Ovary (tissue), 9 donors: ENCODE results near the gene IL4I1. TPM values are rescaled to one million over a fixed set of nuclear protein-coding genes. Genes with fewer than 3 reads are reported as not detected.
"Not testable (repeated sequence)": the region's sequence is repeated elsewhere in the genome, so short reads cannot be mapped to it uniquely, and the experiment has no call there.

ENCODE experiments used
- DNase-seq, 5 donors: peaks; one replicate each; pipeline ENCODE4 v3.0.0-alpha.2; 2019 to 2020
- H3K27ac ChIP-seq, 2 donors: fragments of 200-600 bp; one replicate each; pipeline versions ENCODE4 v1.5.1 to v1.8.0; 2019 to 2022
- H3K27me3 ChIP-seq: fragments of 200-600 bp; one replicate; pipeline ENCODE4 v1.8.0; 2022
- H3K36me3 ChIP-seq: fragments of 200-600 bp; sonication (generic); one replicate; pipeline ENCODE4 v1.5.1; 2019
- H3K4me1 ChIP-seq: one replicate; pipeline ENCODE4 v1.8.1; 2013; ENCODE audit warnings: mild to moderate bottlenecking, moderate library complexity; ENCODE audit not compliant: insufficient read depth
- H3K4me3 ChIP-seq: fragments of 200-600 bp; sonication (generic); one replicate; pipeline ENCODE4 v1.5.1; 2017
- H3K9me3 ChIP-seq, 2 donors: fragments of 200-600 bp in 1 of 2; sonication (generic) in 1 of 2; one replicate each; pipeline versions ENCODE4 v1.5.1 to v1.8.1; 2013 to 2019; ENCODE audit warnings: mild to moderate bottlenecking in 1 of 2, moderate library complexity in 1 of 2
- EP300 ChIP-seq: sonication (generic); formaldehyde crosslinking; IDR thresholded peaks from one replicate; pipeline ENCODE4 v1.6.1; 2017; ENCODE audit warnings: antibody characterized with exemption
- POLR2A ChIP-seq: fragments of 450-650 bp; IDR thresholded peaks from one replicate; pipeline ENCODE4 v1.6.1; 2017; ENCODE audit warnings: antibody characterized with exemption, mild to moderate bottlenecking, moderate library complexity
- WGBS, 3 donors: extraction: QIAGEN DNeasy Blood & Tissue Kit in 1 of 3; methylation state at CpG; one replicate each; pipeline versions ENCODE4 v1.1.5 to v1.1.7; 2013 to 2017; 5-methylcytosine and 5-hydroxymethylcytosine counted together
- intact Hi-C, 4 donors: fragments of 100-400 bp; cut with DNase I; formaldehyde crosslinking; loops; one replicate each; pipeline versions ENCODE4 v1.11.0 to v1.15.1; 2022 to 2023
- polyA plus RNA-seq, 2 donors: library from polyadenylated mRNA; stranded (reverse); fragments of 200-250 nt in 1 of 2; fragments of 350-450 nt in 1 of 2; fragmentation: Illumina TruSeq in 1 of 2; extraction: RNeasy Lipid Tissue Mini Kit (QIAGEN cat#74804) in 1 of 2; gene quantifications; one replicate each; pipeline ENCODE4 v1.2.3, GENCODE V29; 2013 to 2014
- total RNA-seq, 7 donors: library from RNA; depleted of rRNA in 2 of 7; stranded (reverse); fragments of >200 nt in 2 of 7; fragmentation: NEBNext Ultra II Directional in 3 of 7; extraction: Animal tissue kit (Norgen Biotek cat#: 25700) in 3 of 7; gene quantifications; one replicate each; pipeline versions ENCODE4 v1.1.0 to v1.2.4, GENCODE V29; 2016 to 2023
- TF ChIP-seq, protein P1 (sequence below), 3 donors: fragments of 450-650 bp in 2 of 3; fragments of 200-600 bp in 1 of 3; IDR thresholded peaks; one replicate each; pipeline versions ENCODE4 v1.5.1 to v1.8.0; 2016 to 2022; ENCODE audit warnings: antibody characterized with exemption in 3 of 3, mild to moderate bottlenecking in 1 of 3
- donor health status: DM: no; HTN: no; CAD: no; lungs with moderate emphysema.
- donor health status: DM: no; HTN: no; CAD: no.
- donor health status: Bipolar disorder and iron deficiency.
- donor health status: DM: yes; HTN: yes; CAD: no.
- donor health status: DM: no; HTN: no; CAD: no.
- donor health status: DM: yes; HTN: yes; CAD: no.

Gene IL4I1
- total and polyA plus RNA-seq, 9 donors = 0.24 to 4.3 (median 1.0) TPM; not detected in 1

DNA sequence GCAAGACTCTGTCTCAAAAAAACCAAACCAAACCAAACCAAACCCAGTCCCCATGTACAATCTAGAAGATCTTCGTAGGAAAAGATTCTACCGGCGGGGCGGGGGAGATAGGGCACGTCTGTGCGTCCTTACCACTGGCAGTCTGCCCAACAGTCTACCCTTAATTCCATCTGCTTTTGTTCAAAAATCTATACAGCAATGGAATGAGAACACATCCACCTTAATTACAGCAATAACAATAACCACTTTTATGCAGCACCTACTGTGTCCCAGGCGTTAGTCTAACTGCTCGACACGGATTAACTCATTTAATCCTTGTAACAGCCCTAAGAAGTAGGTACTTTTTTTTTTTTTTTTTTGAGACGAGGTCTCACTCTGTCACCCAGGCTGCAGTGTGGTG, 29.8 kb upstream of the IL4I1 start:
- WGBS, 3 donors = 88 to 93% (median 90%) methylated on average over 10 of the region's 10 CpGs
- H3K4me1 ChIP-seq = peaks cover 10% of the 10 kb centered on the region
- no peaks in the 10 kb centered on the region for H3K9me3 ChIP-seq
- H3K4me3 ChIP-seq = no peak overlapping the region
- H3K27me3 ChIP-seq = no peaks in the 10 kb centered on the region
- H3K27ac ChIP-seq = no peak overlapping the region
- TF ChIP-seq EP300 = no peak
- TF ChIP-seq, protein P1, sequence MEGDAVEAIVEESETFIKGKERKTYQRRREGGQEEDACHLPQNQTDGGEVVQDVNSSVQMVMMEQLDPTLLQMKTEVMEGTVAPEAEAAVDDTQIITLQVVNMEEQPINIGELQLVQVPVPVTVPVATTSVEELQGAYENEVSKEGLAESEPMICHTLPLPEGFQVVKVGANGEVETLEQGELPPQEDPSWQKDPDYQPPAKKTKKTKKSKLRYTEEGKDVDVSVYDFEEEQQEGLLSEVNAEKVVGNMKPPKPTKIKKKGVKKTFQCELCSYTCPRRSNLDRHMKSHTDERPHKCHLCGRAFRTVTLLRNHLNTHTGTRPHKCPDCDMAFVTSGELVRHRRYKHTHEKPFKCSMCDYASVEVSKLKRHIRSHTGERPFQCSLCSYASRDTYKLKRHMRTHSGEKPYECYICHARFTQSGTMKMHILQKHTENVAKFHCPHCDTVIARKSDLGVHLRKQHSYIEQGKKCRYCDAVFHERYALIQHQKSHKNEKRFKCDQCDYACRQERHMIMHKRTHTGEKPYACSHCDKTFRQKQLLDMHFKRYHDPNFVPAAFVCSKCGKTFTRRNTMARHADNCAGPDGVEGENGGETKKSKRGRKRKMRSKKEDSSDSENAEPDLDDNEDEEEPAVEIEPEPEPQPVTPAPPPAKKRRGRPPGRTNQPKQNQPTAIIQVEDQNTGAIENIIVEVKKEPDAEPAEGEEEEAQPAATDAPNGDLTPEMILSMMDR (IDR thresholded peaks at IDR 0.05) = no peak
- no peak for TF ChIP-seq POLR2A
- intact Hi-C loops = no loop called here
- no peak for DNase-seq
- H3K36me3 ChIP-seq = no peaks in the 10 kb centered on the region

GRCh38 chr19:49925486-49925885, 28.8 kb upstream of the IL4I1 start:
- no peaks in the 10 kb centered on the region for H3K27me3 ChIP-seq
- WGBS, 3 donors = 85 to 93% (median 88%) methylated on average over 5 of the region's 5 CpGs
- H3K9me3 ChIP-seq = no peaks in the 10 kb centered on the region
- no peak for TF ChIP-seq POLR2A
- TF ChIP-seq, protein P1 (IDR thresholded peaks at IDR 0.05) = no peak
- TF ChIP-seq EP300 = no peak
- no peaks in the 10 kb centered on the region for H3K36me3 ChIP-seq
- intact Hi-C loops = no loop called here
- no peak for DNase-seq
- peaks cover 10% of the 10 kb centered on the region for H3K4me1 ChIP-seq
- no peak overlapping the region for H3K4me3 ChIP-seq
- H3K27ac ChIP-seq = no peak overlapping the region

GRCh38 chr19:49924881-49925210, 28.2 kb upstream of the IL4I1 start:
- intact Hi-C loops, H3K36me3 ChIP-seq, H3K27ac ChIP-seq, H3K27me3 ChIP-seq, H3K9me3 ChIP-seq, DNase-seq, H3K4me3 ChIP-seq, H3K4me1 ChIP-seq: not testable (repeated sequence)
- 90 to 95% (median 95%) methylated on average over 13 of the region's 13 CpGs for WGBS, 3 donors

DNA sequence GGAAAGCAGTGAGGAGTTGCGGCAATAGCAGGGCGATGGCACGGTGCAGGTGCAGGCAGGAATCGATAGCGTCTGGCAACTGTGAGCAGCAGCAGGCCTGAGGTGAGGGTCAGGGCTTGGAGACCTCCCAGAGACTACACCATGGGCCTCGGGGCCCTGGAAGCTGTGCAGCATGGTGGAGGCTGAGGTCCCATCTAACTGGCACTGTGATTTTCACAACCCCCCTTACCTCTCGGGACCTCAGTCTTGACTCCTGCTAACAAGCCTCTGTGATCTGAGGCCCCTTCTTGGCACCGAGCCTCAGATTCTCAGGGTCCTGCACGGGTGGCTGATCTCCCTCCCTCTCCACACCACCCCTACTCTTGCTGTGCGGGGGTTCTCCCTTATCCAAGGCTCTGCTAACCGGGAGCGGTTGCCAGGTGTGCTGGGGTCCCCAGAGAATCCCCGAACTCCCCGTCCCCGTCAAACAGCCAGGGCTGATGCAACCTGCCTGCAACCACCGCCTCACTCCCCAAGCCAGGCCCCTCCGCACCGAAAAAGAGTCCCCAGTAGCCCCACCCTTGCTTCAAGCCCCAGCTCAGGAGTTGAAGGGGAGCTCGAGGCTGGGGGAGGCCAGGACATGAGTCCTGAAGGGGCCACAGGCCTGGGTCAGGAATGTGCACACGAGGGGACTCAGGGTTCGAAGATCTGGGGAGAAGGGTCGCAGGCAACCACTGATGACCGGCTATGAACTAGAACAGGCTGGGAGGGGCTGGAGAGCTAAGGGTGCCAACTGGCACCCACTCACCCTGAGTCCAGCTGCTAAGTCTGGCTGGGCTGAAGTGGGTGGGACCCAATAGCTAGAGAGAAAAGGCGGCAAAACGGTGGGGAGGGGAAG, 27.6 kb upstream of the IL4I1 start:
- Histone ChIP-seq H3K4me3 (no peak overlapping the region), H3K9me3 (no peaks in the 10 kb centered on the region), H3K36me3 (no peaks in the 10 kb centered on the region), H3K27ac (no peak overlapping the region), H3K27me3 (no peaks in the 10 kb centered on the region), H3K4me1 (peaks cover 7% of the 10 kb centered on the region)
- TF ChIP-seq, protein P1 (IDR thresholded peaks at IDR 0.05) = no peak
- TF ChIP-seq EP300 (no peak), POLR2A (no peak)
- peak in 1 of 5 donors; percentile 23 for DNase-seq
- intact Hi-C loops = no loop called here
- 67 to 70% (median 69%) methylated on average over 24 to 25 of the region's 25 CpGs for WGBS, 3 donors
